Measurements from ENCODE around the gene CHD3.

Gene CHD3

GRCh38 chr17:7857713-7858521, 30.7 kb upstream of the CHD3 start, which contains the start of gene CYB5D1 (continued):
- no peak for TF ChIP-seq ZNF626 (tag by site-specific recombination; IDR thresholded peaks at IDR 0.05)
- TF ChIP-seq ZNF239 (tag by site-specific recombination; IDR thresholded peaks at IDR 0.05) = no peak
- no peak for TF ChIP-seq OVOL3 (tag by site-specific recombination; IDR thresholded peaks at IDR 0.05)
- TF ChIP-seq ZIC2 (tag by site-specific recombination; IDR thresholded peaks at IDR 0.05) = no peak
- peak; percentile 83 for TF ChIP-seq ZNF660 (tag by site-specific recombination; IDR thresholded peaks at IDR 0.05)
- TF ChIP-seq GLI4 (tag by site-specific recombination; IDR thresholded peaks at IDR 0.05) = no peak
- TF ChIP-seq ZNF24 (tag by site-specific recombination; IDR thresholded peaks at IDR 0.05) = no peak
- peak; percentile 15; the same call in 1 of the 2 replicates for TF ChIP-seq ZFP69B (tag by site-specific recombination; IDR thresholded peaks at IDR 0.05)
- TF ChIP-seq ZNF133 (tag by site-specific recombination; IDR thresholded peaks at IDR 0.05) = no peak
- no peak for TF ChIP-seq PBX3 (CRISPR knock-in tag; IDR thresholded peaks at IDR 0.05)
- no peak for TF ChIP-seq PRDM2 (tag by site-specific recombination; IDR thresholded peaks at IDR 0.05; ENCODE audit: borderline replicate concordance)
- TF ChIP-seq ZNF677 (tag by site-specific recombination; IDR thresholded peaks at IDR 0.05) = no peak
- TF ChIP-seq SCRT2 (tag by site-specific recombination; IDR thresholded peaks at IDR 0.05) = peak; percentile 30; the same call in 1 of the 2 replicates
- TF ChIP-seq ZNF366 (tag by site-specific recombination; conservative IDR thresholded peaks at IDR 0.05) = peak; percentile 72
- TF ChIP-seq ZNF558 (tag by site-specific recombination; IDR thresholded peaks at IDR 0.05) = no peak; the same call in 1 of the 2 replicates
- peak; percentile 92 for TF ChIP-seq SP3 (tag by site-specific recombination; IDR thresholded peaks at IDR 0.05)
- TF ChIP-seq ZNF280D (tag by site-specific recombination; IDR thresholded peaks at IDR 0.05) = no peak
- TF ChIP-seq KLF10 (tag by site-specific recombination; IDR thresholded peaks at IDR 0.05) = peak; percentile 67
- TF ChIP-seq ZBTB17 (tag by site-specific recombination; IDR thresholded peaks at IDR 0.05) = peak; percentile 53
- no peak for TF ChIP-seq ZNF138 (tag by site-specific recombination; IDR thresholded peaks at IDR 0.05; ENCODE audit: borderline replicate concordance)
- TF ChIP-seq IKZF3 (tag by site-specific recombination; IDR thresholded peaks at IDR 0.05) = no peak
- TF ChIP-seq ZNF785 (tag by site-specific recombination; IDR thresholded peaks at IDR 0.05) = no peak
- TF ChIP-seq INSM2 (tag by site-specific recombination; IDR thresholded peaks at IDR 0.05) = peak; percentile 9; the same call in 1 of the 2 replicates
- peak; percentile 38; the same call in 1 of the 2 replicates for TF ChIP-seq ZNF341 (tag by site-specific recombination; IDR thresholded peaks at IDR 0.05; ENCODE audit: low read depth)
- TF ChIP-seq KLF16 (tag by site-specific recombination; IDR thresholded peaks at IDR 0.05) = no peak; the same call in 1 of the 2 replicates
- 0 out of 2 replicates have a peak, but pooled peaks have one; percentile 65 for TF ChIP-seq ZNF2 (tag by site-specific recombination; IDR thresholded peaks at IDR 0.05)
- no peak for TF ChIP-seq ZNF155 (tag by site-specific recombination; IDR thresholded peaks at IDR 0.05)
- no peak for TF ChIP-seq ZNF670 (tag by site-specific recombination; IDR thresholded peaks at IDR 0.05; ENCODE audit: low read depth)
- no peak for TF ChIP-seq ZNF585B (tag by site-specific recombination; IDR thresholded peaks at IDR 0.05)
- TF ChIP-seq SP7 (tag by site-specific recombination; IDR thresholded peaks at IDR 0.05) = 0 out of 2 replicates have a peak, but pooled peaks have one; percentile 29
